GM23338 (cell line): ENCODE measurements around the gene P2RY6. TPM values are rescaled to one million over a fixed set of nuclear protein-coding genes. Genes with fewer than 3 reads are reported as not detected.

Experiments
- ATAC-seq: fragments of 200-7000 bp; cut with Tn5 transposase; 3 replicates; pipeline ENCODE4 v1.9.1; 2020
- DNase-seq: peaks from one replicate; pipeline ENCODE4 v3.0.0-alpha.2; 2015; ENCODE audit warnings: low spot score
- H2AFZ ChIP-seq: fragments of 200-600 bp; sonication (generic); 2 replicates; pipeline ENCODE4 v1.8.0; 2016; ENCODE audit warnings: antibody characterized with exemption, mild to moderate bottlenecking, moderate library complexity
- H3F3A ChIP-seq: fragments of 200-600 bp; sonication (generic); replicated peaks from 2 replicates; pipeline ENCODE4 v1.8.0; 2017; ENCODE audit warnings: antibody characterized with exemption, mixed run types, low read depth
- H3K27ac ChIP-seq: fragments of 200-600 bp; sonication (generic); 2 replicates; pipeline ENCODE4 v1.6.1; 2016; ENCODE audit warnings: low read depth
- H3K27me3 ChIP-seq: fragments of 200-600 bp; sonication (generic); 2 replicates; pipeline ENCODE4 v1.8.0; 2016; ENCODE audit warnings: mild to moderate bottlenecking, mixed run types, moderate library complexity; ENCODE audit not compliant: insufficient read depth
- H3K36me3 ChIP-seq: fragments of 200-600 bp; sonication (generic); 2 replicates; pipeline ENCODE4 v1.8.0; 2016; ENCODE audit warnings: mild to moderate bottlenecking; ENCODE audit not compliant: insufficient read depth
- H3K4me1 ChIP-seq: fragments of 200-600 bp; sonication (generic); 2 replicates; pipeline ENCODE4 v1.8.0; 2016; ENCODE audit warnings: mild to moderate bottlenecking, moderate library complexity; ENCODE audit not compliant: insufficient read depth
- H3K4me2 ChIP-seq: fragments of 200-600 bp; sonication (generic); 2 replicates; pipeline ENCODE4 v1.7.1; 2017; ENCODE audit warnings: mixed run types
- H3K4me3 ChIP-seq: fragments of 200-600 bp; sonication (generic); 2 replicates; pipeline ENCODE4 v1.6.1; 2016; ENCODE audit warnings: mixed run types
- H3K79me2 ChIP-seq: fragments of 200-600 bp; sonication (generic); replicated peaks from 2 replicates; pipeline ENCODE4 v1.8.0; 2017; ENCODE audit warnings: mild to moderate bottlenecking; ENCODE audit not compliant: insufficient read depth
- H3K9me2 ChIP-seq: fragments of 200-600 bp; sonication (generic); 2 replicates; pipeline ENCODE4 v1.8.0; 2017; ENCODE audit not compliant: insufficient read depth
- H4K20me1 ChIP-seq: fragments of 200-600 bp; sonication (generic); replicated peaks from 2 replicates; pipeline ENCODE4 v1.8.0; 2017; ENCODE audit warnings: mild to moderate bottlenecking; ENCODE audit not compliant: insufficient read depth
- H3K27ac Mint-ChIP-seq: 2 replicates; pipeline ENCODE4 v1.8.0; 2020; ENCODE audit warnings: inconsistent platforms, mild to moderate bottlenecking, moderate library complexity, mixed read lengths
- H3K27me3 Mint-ChIP-seq: 3 replicates; pipeline ENCODE4 v1.8.0; 2022; ENCODE audit warnings: low read depth, mild to moderate bottlenecking, moderate library complexity, mixed read lengths, inconsistent platforms; ENCODE audit not compliant: insufficient read depth, poor library complexity
- H3K36me3 Mint-ChIP-seq: 3 replicates; pipeline ENCODE4 v1.8.0; 2021; ENCODE audit warnings: low read depth, mild to moderate bottlenecking, inconsistent platforms, moderate library complexity, mixed read lengths
- H3K4me1 Mint-ChIP-seq: 3 replicates; pipeline ENCODE4 v1.8.0; 2020; ENCODE audit warnings: mild to moderate bottlenecking, inconsistent platforms, mixed read lengths
- H3K4me3 Mint-ChIP-seq: 3 replicates; pipeline ENCODE4 v1.8.0; 2021; ENCODE audit warnings: moderate library complexity, mild to moderate bottlenecking, inconsistent platforms, mixed read lengths
- H3K9me3 Mint-ChIP-seq: 3 replicates; pipeline ENCODE4 v1.8.0; 2020; ENCODE audit warnings: moderate library complexity, mild to moderate bottlenecking, inconsistent platforms, mixed read lengths
- CREB1 ChIP-seq: fragments of 250-450 bp; sonication (Bioruptor Pico); IDR thresholded peaks from 2 replicates; pipeline ENCODE4 v1.5.0; 2020; ENCODE audit warnings: low read depth, mild to moderate bottlenecking, moderate library complexity
- CTCF ChIP-seq, 2 experiments: fragments of 200-600 bp in 1 of 2; sonication (generic) in 1 of 2; conservative IDR thresholded peaks; 2 replicates each; pipeline versions ENCODE4 v1.5.1 to v1.6.1; 2016 to 2017; ENCODE audit warnings: antibody characterized with exemption in 2 of 2, low read depth in 2 of 2, mild to moderate bottlenecking in 2 of 2, moderate library complexity in 1 of 2
- ETS1 ChIP-seq: IDR thresholded peaks from 2 replicates; pipeline ENCODE4 v1.6.1; 2016; ENCODE audit warnings: antibody characterized with exemption
- EZH2 ChIP-seq: fragments of 200-600 bp; sonication (generic); IDR thresholded peaks from one replicate; pipeline ENCODE4 v1.8.0; 2017; ENCODE audit warnings: antibody characterized with exemption, mild to moderate bottlenecking, low read depth; ENCODE audit not compliant: unreplicated experiment
- EZH2phosphoT487 ChIP-seq: fragments of 200-600 bp; sonication (generic); IDR thresholded peaks from one replicate; pipeline ENCODE4 v1.8.1; 2018; ENCODE audit warnings: antibody characterized with exemption; ENCODE audit not compliant: unreplicated experiment
- JUNB ChIP-seq: IDR thresholded peaks from one replicate; pipeline ENCODE4 v1.6.1; 2016; ENCODE audit warnings: antibody characterized with exemption; ENCODE audit not compliant: unreplicated experiment
- NANOG ChIP-seq: IDR thresholded peaks from 2 replicates; pipeline ENCODE4 v1.6.1; 2016; ENCODE audit warnings: antibody characterized with exemption, borderline replicate concordance
- POLR2AphosphoS5 ChIP-seq: IDR thresholded peaks from 2 replicates; pipeline ENCODE4 v1.6.1; 2016; ENCODE audit warnings: antibody characterized with exemption, low read depth
- REST ChIP-seq: IDR thresholded peaks from one replicate; pipeline ENCODE4 v1.6.1; 2018; ENCODE audit warnings: antibody characterized with exemption; ENCODE audit not compliant: unreplicated experiment
- STAT1 ChIP-seq: IDR thresholded peaks from one replicate; pipeline ENCODE4 v1.6.1; 2016; ENCODE audit warnings: antibody characterized with exemption; ENCODE audit not compliant: unreplicated experiment
- ZNF114 ChIP-seq: fragments of 250-450 bp; sonication (Bioruptor Pico); IDR thresholded peaks from 2 replicates; pipeline ENCODE4 v1.5.0; 2020; ENCODE audit warnings: mild to moderate bottlenecking, moderate library complexity
- ZNF331 ChIP-seq: fragments of 250-450 bp; sonication (Bioruptor Pico); IDR thresholded peaks from 2 replicates; pipeline ENCODE4 v1.5.0; 2020; ENCODE audit warnings: low read depth, mild to moderate bottlenecking, moderate library complexity
- ZNF462 ChIP-seq: fragments of 250-450 bp; sonication (Bioruptor Pico); IDR thresholded peaks from 2 replicates; pipeline ENCODE4 v1.5.0; 2020; ENCODE audit warnings: mild to moderate bottlenecking, moderate library complexity
- polyA plus RNA-seq: library from polyadenylated mRNA; unstranded; fragments of >200 nt; fragmentation: Nextera tagmentation; extraction: Ambion mirVana; gene quantifications from 2 replicates; pipeline ENCODE4 v1.2.1, GENCODE V29; 2016
- total RNA-seq: library from RNA; depleted of rRNA; stranded (reverse); fragments of >200 nt; shearing (Covaris generic); gene quantifications from 2 replicates; pipeline ENCODE4 v1.2.3, GENCODE V29; 2014

P2RY6 gene
- total and polyA plus RNA-seq, 2 experiments from 2014 or later, result not detected

- no peak overlapping the region for H3K27ac ChIP-seq
- peaks cover 28% of the 10 kb centered on the region for H3K4me1 Mint-ChIP-seq
- no peak overlapping the region for H3K4me2 ChIP-seq
- H3F3A ChIP-seq, result no peaks in the 10 kb centered on the region
- no peak overlapping the region for H3K4me3 Mint-ChIP-seq
- H3K27me3 Mint-ChIP-seq, result peaks cover 27% of the 10 kb centered on the region
- ATAC-seq (no peak), DNase-seq (no peak)
- peaks cover 3% of the 10 kb centered on the region; the same call in 1 of the 2 replicates for H3K4me1 ChIP-seq
- H3K36me3 ChIP-seq, result no peaks in the 10 kb centered on the region
- no peaks in the 10 kb centered on the region for H3K9me3 Mint-ChIP-seq
- H3K79me2 ChIP-seq, result 0 out of 2 replicates have a peak, but pooled peaks cover 8% of the 10 kb centered on the region
- no peaks in the 10 kb centered on the region for H3K9me2 ChIP-seq
- H3K4me3 ChIP-seq, result no peak overlapping the region
- H2AFZ ChIP-seq, result no peak overlapping the region
- H3K27ac Mint-ChIP-seq, result no peak overlapping the region
- H3K27me3 ChIP-seq, result peaks cover 15% of the 10 kb centered on the region
- peaks cover 23% of the 10 kb centered on the region for H4K20me1 ChIP-seq
- TF ChIP-seq ZNF331, result no peak
- TF ChIP-seq CREB1 (CRISPR knock-in tag), result no peak
- no peak for TF ChIP-seq STAT1
- no peak for TF ChIP-seq JUNB
- no peak for TF ChIP-seq REST
- TF ChIP-seq NANOG, result no peak
- no peak for TF ChIP-seq ZNF462 (CRISPR knock-in tag)
- TF ChIP-seq EZH2, result no peak
- no peak for TF ChIP-seq POLR2AphosphoS5
- TF ChIP-seq CTCF (conservative IDR thresholded peaks at IDR 0.05; ENCODE audit: low read depth in 2 of 2), result no peak
- no peak for TF ChIP-seq ETS1
- TF ChIP-seq EZH2phosphoT487, result no peak
- TF ChIP-seq ZNF114, result no peak
- H3K36me3 Mint-ChIP-seq, result peaks cover 7% of the 10 kb centered on the region
Observed at GRCh38 chr11:73313652-73314051, 41.5 kb downstream of the P2RY6 start.
